Activated CD8-positive, alpha-beta memory T cell treated with anti-CD3 and anti-CD28 coated beads for 4 hours (primary cell): ENCODE results near the gene PRUNE2.

Experiments
- DNase-seq, 2 donors: peaks; one replicate each; pipeline ENCODE4 v3.0.0-alpha.2; 2020; ENCODE audit warnings: low read depth in 2 of 2

PRUNE2 gene

DNA sequence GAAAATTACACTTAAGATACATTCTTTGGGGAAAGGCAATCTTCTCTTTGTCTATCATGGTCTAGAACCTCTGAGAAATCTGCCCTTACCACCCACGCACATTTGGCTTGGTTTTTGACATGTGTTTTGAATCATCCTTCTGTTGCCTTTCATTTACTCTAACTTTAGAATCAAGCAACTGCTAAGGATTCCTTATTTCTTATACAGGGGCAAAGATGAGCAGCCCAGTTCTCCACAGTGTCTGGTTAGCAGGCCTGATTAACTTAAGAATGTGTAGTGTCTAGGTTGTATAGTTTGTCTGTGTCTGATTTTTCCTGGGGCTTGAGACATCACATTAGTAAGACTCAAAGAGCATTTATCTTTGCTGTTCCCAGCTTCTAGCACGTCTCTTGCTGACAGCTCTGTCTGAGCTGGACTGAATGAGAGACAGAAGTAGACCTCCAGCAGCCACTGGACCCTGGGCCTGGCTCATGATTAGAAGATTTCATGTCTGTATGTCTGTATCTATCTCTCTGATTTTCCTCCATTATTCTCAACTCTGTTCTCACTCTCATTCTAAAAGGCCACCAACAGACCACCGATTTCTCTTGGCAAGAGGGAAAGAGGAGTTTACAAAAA, 173.5 kb downstream of the PRUNE2 start:
- DNase-seq: no peak

- no peak for DNase-seq
Observed at GRCh38 chr9:76730801-76731200, 175.1 kb downstream of the PRUNE2 start.

DNA sequence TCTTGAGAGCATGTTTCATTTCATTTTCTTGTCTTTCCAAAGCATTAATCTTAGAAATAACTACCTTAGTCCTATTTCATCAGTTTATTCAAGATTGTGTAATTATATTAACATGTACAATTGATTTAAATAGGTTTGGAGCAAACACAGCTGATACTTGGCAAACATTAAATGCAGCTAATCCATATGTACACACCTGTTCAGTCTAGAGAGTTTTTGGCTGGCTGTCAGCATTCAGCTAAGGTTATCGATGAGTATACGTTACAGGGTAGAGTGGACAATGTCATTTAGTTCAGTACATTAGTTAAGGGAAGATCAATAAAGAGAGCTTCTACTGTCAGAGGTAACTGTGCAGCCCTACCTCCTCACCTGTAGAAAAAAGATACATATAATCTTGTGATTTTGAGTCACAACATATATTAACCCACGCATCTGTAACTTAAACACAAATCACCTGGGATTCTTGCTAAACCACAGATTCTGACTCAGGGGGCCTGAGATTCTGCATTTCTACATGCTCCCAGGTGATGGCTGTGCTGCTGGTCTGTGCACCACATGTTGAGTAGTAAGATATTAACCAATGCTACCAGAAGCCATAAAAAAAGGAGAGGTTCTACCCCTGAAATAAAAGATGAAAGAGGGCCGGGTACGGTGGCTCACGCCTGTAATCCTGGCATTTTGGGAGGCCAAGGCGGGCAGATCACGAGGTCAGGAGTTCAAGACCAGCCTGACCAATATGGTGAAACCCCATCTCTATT, 175.8 kb downstream of the PRUNE2 start:
- DNase-seq: no peak

DNA sequence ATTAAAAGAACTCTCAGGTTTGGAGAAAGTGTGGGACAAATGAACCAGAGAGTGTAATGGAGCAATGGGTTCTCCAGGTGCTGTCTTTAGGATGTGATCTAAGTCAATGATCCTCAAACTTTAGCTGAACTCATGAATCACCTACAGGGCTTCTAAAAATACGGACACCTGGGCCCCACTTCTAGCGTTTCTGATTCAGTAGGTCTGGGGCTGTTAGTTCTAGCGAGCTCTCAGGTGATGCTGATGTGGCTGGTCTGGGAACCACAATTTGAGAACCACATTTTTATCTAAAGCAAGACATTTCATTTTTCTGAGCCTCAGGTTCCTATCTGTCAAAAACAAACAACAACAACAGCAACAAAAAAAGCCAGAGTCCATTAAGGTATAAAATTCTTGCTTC, 176.8 kb downstream of the PRUNE2 start:
- DNase-seq: no peak

GRCh38 chr9:76725885-76726284, 180.0 kb downstream of the PRUNE2 start:
- DNase-seq: no peak

DNA sequence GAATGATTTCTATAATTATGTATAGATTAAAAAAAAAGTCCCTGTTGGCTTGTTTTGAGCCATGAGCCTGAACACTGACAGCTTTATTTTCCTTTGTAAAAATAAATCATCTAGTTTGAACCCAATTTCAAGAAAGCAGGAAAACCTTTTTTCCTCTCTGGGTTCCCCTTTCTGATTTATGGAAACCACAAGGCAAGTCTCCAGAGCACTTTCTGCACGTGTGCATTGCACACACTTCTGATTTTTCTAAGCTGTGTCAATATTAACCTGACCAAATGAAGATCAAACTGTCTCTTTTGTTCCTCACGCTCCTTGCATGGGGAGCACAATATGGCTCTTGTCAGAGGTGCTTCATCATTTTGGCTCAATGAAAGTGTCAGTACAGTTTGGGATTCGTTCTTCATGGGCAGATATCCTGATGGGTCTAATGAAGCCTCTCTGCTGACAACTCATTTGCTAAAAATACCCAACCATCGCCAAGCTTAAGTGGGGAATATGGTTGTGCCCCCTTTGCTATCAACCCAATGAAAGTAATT, 180.8 kb downstream of the PRUNE2 start:
- no peak for DNase-seq

DNA sequence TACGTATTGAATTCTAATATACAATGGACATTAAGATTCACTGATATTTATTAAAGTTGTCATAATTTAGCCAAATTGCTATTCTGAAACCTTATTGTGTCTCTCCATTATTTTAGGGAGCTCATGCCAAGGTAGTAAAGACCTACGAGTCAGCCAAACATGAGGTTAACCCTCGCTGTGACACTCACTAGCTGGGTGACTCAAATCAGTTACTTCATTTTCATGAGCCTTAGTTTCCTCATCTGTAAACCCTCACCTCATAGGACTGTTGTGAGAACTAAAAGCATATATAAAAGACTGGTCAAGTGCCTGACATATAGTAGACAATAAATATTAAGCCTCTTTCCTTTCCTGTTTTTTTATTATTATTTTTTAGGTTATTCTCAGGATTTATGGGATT, 185.7 kb downstream of the PRUNE2 start:
- no peak for DNase-seq

- DNase-seq: no peak
Observed at GRCh38 chr9:76718166-76718565, 187.7 kb downstream of the PRUNE2 start.

- DNase-seq: no peak
Observed at GRCh38 chr9:76717613-76718012, 188.3 kb downstream of the PRUNE2 start.

GRCh38 chr9:76717176-76717575, 188.7 kb downstream of the PRUNE2 start:
- no peak for DNase-seq

- no peak for DNase-seq
Observed at GRCh38 chr9:76716085-76716672, 189.7 kb downstream of the PRUNE2 start.

DNA sequence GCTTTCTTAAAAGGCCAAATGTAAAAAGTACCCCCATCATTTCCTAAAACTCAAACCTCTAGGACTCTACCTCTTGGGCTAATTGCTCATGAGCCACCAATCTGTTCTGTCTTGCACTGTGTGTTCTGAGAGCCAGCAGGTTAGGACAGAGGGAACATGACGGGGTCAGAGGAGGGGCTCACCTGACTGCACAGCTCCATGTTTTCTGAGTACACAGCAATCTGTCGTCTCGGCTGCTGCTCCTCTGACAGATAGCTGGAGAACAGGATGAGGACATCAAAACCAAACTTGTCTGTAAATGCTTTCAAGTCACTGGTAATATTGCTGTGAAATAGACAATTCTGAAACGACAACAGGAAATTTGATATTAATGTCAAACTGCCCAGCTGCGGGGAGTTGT, 192.5 kb downstream of the PRUNE2 start:
- DNase-seq: no peak

GRCh38 chr9:76709020-76709419, 196.9 kb downstream of the PRUNE2 start:
- no peak for DNase-seq

DNA sequence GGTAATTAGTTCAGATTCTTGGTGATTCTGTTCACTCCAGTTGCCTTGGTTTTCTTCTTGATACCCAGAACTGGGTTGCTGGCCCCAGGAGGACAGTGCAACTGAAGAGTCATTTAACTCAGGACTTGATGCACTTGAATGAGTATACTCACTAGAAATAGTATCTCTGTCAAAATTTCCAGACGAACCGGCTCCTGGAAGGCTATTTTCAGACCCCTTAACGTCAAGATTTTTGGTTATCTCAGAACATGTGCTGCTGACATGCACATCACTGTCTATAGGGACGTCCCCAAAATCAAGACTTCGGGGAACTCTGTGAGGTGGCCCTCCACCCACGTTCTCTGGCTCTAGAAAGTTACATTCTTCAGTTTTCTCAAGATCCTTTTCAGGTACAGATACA, 198.4 kb downstream of the PRUNE2 start:
- no peak for DNase-seq

GRCh38 chr9:76704593-76705204, 201.2 kb downstream of the PRUNE2 start:
- no peak for DNase-seq

- no peak for DNase-seq
Observed at GRCh38 chr9:76703270-76703669, 202.6 kb downstream of the PRUNE2 start.

DNA sequence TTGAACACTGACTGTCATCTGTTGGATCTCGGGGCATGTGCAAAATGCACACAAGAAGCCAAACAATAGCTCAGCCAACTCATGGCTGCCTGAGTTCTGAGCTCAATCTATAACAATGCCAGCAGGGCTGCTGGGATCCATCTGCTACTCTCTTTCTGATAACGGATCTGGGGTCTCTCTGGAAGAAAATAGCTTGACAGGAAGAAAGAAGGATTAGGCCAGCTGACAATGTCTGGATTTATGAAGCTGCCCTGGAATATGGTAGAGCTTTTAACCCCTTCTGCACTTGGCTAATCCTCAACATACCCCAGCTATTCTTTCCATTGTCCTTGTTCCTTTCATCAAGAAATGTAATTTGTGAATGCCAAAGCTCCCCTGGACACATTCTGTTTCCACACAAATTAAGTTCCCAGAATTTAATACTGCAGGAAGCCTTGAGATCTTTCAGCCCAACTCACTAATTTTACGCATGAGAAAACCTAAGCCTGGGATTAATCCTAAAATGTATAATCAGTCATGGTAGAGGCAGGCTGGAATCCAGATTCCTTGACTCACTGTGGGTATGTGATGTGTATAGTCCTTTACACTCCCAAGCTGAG, 204.4 kb downstream of the PRUNE2 start:
- no peak for DNase-seq

GRCh38 chr9:76700916-76701315, 205.0 kb downstream of the PRUNE2 start:
- no peak for DNase-seq

GRCh38 chr9:76699971-76700370, 205.9 kb downstream of the PRUNE2 start:
- DNase-seq: no peak

GRCh38 chr9:76697554-76697953, 208.4 kb downstream of the PRUNE2 start:
- no peak for DNase-seq

GRCh38 chr9:76697081-76697480, 208.8 kb downstream of the PRUNE2 start:
- no peak for DNase-seq

GRCh38 chr9:76693912-76694311, 212.0 kb downstream of the PRUNE2 start:
- DNase-seq: no peak
